HuH-7 (cell line): Measurements from ENCODE around the gene RFX2.

Experiments used
- DNase-seq: peaks from one replicate; pipeline ENCODE4 v3.0.0; 2011; ENCODE audit warnings: low spot score

Gene RFX2

GRCh38 chr19:6103894-6104293, 6.4 kb downstream of the RFX2 start:
- no peak for DNase-seq

GRCh38 chr19:6103217-6103644, 7.1 kb downstream of the RFX2 start:
- DNase-seq = no peak

GRCh38 chr19:6101991-6102390, 8.3 kb downstream of the RFX2 start:
- no peak for DNase-seq

- no peak for DNase-seq
Observed at GRCh38 chr19:6101291-6101825, 8.9 kb downstream of the RFX2 start.

- no peak for DNase-seq
Observed at GRCh38 chr19:6100284-6100915, 9.9 kb downstream of the RFX2 start.

- DNase-seq = no peak
Observed at GRCh38 chr19:6099599-6099998, 10.7 kb downstream of the RFX2 start.

GRCh38 chr19:6099033-6099432, 11.3 kb downstream of the RFX2 start:
- DNase-seq = no peak

GRCh38 chr19:6098574-6098973, 11.7 kb downstream of the RFX2 start:
- no peak for DNase-seq

GRCh38 chr19:6097911-6098310, 12.4 kb downstream of the RFX2 start:
- DNase-seq = no peak

- DNase-seq = no peak
Observed at GRCh38 chr19:6095760-6096159, 14.5 kb downstream of the RFX2 start.

GRCh38 chr19:6092329-6093286, 17.7 kb downstream of the RFX2 start:
- DNase-seq = peak; percentile 43

GRCh38 chr19:6091771-6092291, 18.5 kb downstream of the RFX2 start:
- DNase-seq = no peak

- no peak for DNase-seq
Observed at GRCh38 chr19:6090634-6091033, 19.7 kb downstream of the RFX2 start.

GRCh38 chr19:6088602-6089049, 21.7 kb downstream of the RFX2 start:
- no peak for DNase-seq

GRCh38 chr19:6087074-6087571, 23.2 kb downstream of the RFX2 start:
- no peak for DNase-seq

GRCh38 chr19:6086068-6086788, 24.1 kb downstream of the RFX2 start:
- no peak for DNase-seq

- DNase-seq = no peak
Observed at GRCh38 chr19:6084821-6085220, 25.5 kb downstream of the RFX2 start.

- DNase-seq = no peak
Observed at GRCh38 chr19:6079107-6079506, 31.2 kb downstream of the RFX2 start.

GRCh38 chr19:6078068-6078467, 32.2 kb downstream of the RFX2 start:
- DNase-seq = no peak

- DNase-seq = no peak
Observed at GRCh38 chr19:6076675-6077463, 33.4 kb downstream of the RFX2 start.

- no peak for DNase-seq
Observed at GRCh38 chr19:6076291-6076665, 34.0 kb downstream of the RFX2 start.
